ENCODE measurements around the gene PREX1. TPM values are rescaled to one million over a fixed set of nuclear protein-coding genes. Genes with fewer than 3 reads are reported as not detected.

Gene PREX1
- total RNA-seq, 2 donors from 2014 or later, result 7.4 to 37.9 TPM

- no peaks in the 10 kb centered on the region for H3K4me1 ChIP-seq (replicated peaks)
- no peaks in the 10 kb centered on the region for H3K36me3 ChIP-seq
- no peak overlapping the region for H3K4me3 ChIP-seq
- H3K9me3 ChIP-seq, result no peaks in the 10 kb centered on the region
- 78% methylated on average over 24 of the region's 24 CpGs for WGBS
- H3K27me3 ChIP-seq (replicated peaks; ENCODE audit: insufficient read depth), result no peaks in the 10 kb centered on the region
- intact Hi-C loops (cut with DNase I), result no loop called here
- DNase-seq (ENCODE audit: low spot score), result no peak
- TF ChIP-seq POLR2AphosphoS5 (IDR thresholded peaks at IDR 0.05), result no peak
- TF ChIP-seq CTCF (IDR thresholded peaks at IDR 0.05), result no peak
- no peak for TF ChIP-seq POLR2A (IDR thresholded peaks at IDR 0.05)
- H3K27ac ChIP-seq, result no peak overlapping the region
Observed at GRCh38 chr20:48626226-48626937, 201.4 kb downstream of the PREX1 start.

GRCh38 chr20:48625136-48625900 is 202.5 kb downstream of the PREX1 start:
- Histone ChIP-seq H3K36me3 (no peaks in the 10 kb centered on the region), H3K4me3 (no peak overlapping the region), H3K4me1 (replicated peaks) (peaks cover 2% of the 10 kb centered on the region), H3K9me3 (no peaks in the 10 kb centered on the region), H3K27ac (no peak overlapping the region), H3K27me3 (replicated peaks; ENCODE audit: insufficient read depth) (no peaks in the 10 kb centered on the region)
- DNase-seq (ENCODE audit: low spot score), result no peak
- intact Hi-C loops (cut with DNase I), result no loop called here
- 91% methylated on average over 29 of the region's 29 CpGs for WGBS
- TF ChIP-seq CTCF (IDR thresholded peaks at IDR 0.05), result no peak
- no peak for TF ChIP-seq POLR2A (IDR thresholded peaks at IDR 0.05)
- TF ChIP-seq POLR2AphosphoS5 (IDR thresholded peaks at IDR 0.05), result no peak

DNA sequence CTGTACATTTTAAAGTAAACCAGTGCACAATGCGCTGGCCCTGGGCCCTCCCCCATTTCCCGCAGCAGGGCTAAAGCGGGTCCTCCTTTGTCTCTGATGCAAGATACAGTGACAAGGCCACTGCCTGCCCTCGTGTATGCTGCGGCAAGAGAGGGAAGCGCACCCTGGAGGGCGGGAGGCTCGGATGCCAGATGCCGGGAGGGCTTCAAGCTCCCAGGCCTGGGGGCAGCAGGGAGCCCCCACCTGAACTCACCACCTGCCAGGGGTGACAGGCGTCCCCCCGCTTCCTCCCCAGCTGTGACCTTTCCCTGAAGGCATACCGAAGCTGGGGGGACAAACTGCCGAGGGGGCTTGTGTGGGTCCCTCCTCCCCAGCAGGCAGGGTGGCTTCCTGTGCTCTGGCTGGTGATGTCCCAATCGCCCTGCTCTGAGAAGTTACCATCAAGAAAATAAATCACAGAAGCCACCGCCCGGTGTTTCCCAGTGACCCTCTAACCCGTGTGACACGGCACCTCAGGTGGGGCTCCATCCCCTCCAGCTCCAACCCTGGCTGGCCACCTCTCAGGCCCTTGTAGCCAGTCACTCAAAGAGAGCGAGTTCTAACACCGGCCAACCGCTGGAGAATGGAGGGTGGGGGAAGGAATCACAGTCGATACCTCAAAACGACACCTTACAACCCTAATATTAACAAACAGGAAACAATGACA is 203.3 kb downstream of the PREX1 start:
- H3K36me3 ChIP-seq, result no peaks in the 10 kb centered on the region
- 81% methylated on average over 23 of the region's 23 CpGs for WGBS

DNA sequence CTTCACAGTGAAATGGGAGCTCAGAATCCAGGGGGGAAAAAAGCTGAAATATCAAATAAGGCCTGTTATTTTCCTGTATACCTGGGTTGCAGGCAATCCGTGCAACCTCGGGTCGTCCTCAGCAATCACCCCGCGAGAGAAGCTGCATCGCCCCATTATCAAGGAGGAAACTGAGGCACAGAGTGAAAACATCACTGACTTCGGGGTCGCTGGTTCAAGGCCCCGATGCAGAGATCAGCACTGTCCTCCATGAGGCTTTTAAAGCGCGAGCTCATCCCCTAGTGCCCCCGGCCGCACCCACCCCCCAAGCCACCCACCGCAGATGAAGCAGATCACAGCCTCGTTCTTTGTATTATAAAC is 203.9 kb downstream of the PREX1 start:
- Histone ChIP-seq H3K27ac (no peak overlapping the region), H3K4me3 (no peak overlapping the region), H3K36me3 (no peaks in the 10 kb centered on the region), H3K4me1 (replicated peaks) (peaks cover 2% of the 10 kb centered on the region), H3K27me3 (replicated peaks; ENCODE audit: insufficient read depth) (no peaks in the 10 kb centered on the region), H3K9me3 (no peaks in the 10 kb centered on the region)
- DNase-seq (ENCODE audit: low spot score), result no peak
- TF ChIP-seq CTCF (IDR thresholded peaks at IDR 0.05), result no peak
- no peak for TF ChIP-seq POLR2AphosphoS5 (IDR thresholded peaks at IDR 0.05)
- no peak for TF ChIP-seq POLR2A (IDR thresholded peaks at IDR 0.05)
- 91% methylated on average over 15 of the region's 15 CpGs for WGBS
- intact Hi-C loops (cut with DNase I), result loop anchor here (5.0 kb wide), 2 partner anchors 897 to 947 kb away; no protein-coding TSS in a partner anchor

More for the DNA sequence above, 203.3 kb downstream of the PREX1 start:
- no peak for TF ChIP-seq CTCF (IDR thresholded peaks at IDR 0.05)
- TF ChIP-seq POLR2A (IDR thresholded peaks at IDR 0.05), result no peak
- DNase-seq (ENCODE audit: low spot score), result no peak
- Histone ChIP-seq H3K9me3 (no peaks in the 10 kb centered on the region), H3K4me1 (replicated peaks) (peaks cover 2% of the 10 kb centered on the region), H3K4me3 (no peak overlapping the region), H3K27me3 (replicated peaks; ENCODE audit: insufficient read depth) (no peaks in the 10 kb centered on the region), H3K27ac (no peak overlapping the region)
- intact Hi-C loops (cut with DNase I), result loop anchor here (5.0 kb wide), 2 partner anchors 897 to 947 kb away; no protein-coding TSS in a partner anchor

Measured in prostate gland (tissue), 2 donors.